ENCODE results near the gene CMIP.
A peak's percentile ranks its signal among the peaks of the same experiment; 100 is the strongest.
"Not testable (repeated sequence)": the region's sequence is repeated elsewhere in the genome, so short reads cannot be mapped to it uniquely, and the experiment has no call there.

The CMIP gene

DNA sequence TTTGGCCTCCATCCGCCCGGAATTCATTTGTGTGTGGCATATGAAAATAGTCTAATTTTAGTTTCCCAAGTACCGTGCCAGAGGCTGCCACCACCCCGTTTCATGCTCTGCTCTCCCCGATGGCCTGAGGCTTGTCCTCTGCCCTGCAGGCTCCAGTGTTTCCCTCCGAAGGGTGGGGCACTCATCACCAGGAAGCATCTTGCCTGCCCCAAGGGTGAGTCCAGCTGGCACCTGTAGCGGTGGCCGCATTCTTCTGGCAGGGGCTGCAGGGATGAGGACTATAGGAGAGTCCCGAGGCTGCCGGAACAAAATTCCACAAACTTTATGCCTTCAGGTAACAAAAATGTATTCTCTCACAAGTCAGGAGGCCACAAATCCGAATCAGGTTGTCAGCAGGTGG is 23.1 kb upstream of the CMIP start:
- DNase-seq: no peak

DNA sequence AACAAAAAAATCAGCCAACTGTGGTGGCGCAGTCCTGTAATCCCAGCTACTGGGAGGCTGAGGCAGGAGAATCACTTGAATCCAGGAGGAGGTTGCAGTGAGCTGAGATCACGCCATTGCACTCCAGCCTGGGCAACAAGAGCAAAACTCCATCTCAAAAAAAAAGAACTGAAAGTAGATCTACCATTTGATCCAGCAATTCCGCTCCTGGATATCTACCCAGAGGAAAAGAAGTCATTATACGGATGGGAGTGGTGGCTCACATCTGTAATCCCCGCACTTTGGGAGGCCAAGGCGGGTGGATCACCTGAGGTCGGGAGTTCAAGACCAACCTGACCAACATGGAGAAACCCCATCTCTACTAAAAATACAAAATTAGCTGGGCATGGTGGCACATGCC is 22.5 kb upstream of the CMIP start:
- not testable (repeated sequence) for DNase-seq

- DNase-seq: no peak
Observed at GRCh38 chr16:81424771-81425170, 19.8 kb upstream of the CMIP start.

GRCh38 chr16:81427219-81427618 is 17.4 kb upstream of the CMIP start:
- DNase-seq: no peak

- DNase-seq: no peak
Observed at GRCh38 chr16:81429045-81429521, 15.5 kb upstream of the CMIP start.

- DNase-seq: no peak
Observed at GRCh38 chr16:81431554-81432353, 12.9 kb upstream of the CMIP start.

- no peak for DNase-seq
Observed at GRCh38 chr16:81432937-81433557, 11.6 kb upstream of the CMIP start.

DNA sequence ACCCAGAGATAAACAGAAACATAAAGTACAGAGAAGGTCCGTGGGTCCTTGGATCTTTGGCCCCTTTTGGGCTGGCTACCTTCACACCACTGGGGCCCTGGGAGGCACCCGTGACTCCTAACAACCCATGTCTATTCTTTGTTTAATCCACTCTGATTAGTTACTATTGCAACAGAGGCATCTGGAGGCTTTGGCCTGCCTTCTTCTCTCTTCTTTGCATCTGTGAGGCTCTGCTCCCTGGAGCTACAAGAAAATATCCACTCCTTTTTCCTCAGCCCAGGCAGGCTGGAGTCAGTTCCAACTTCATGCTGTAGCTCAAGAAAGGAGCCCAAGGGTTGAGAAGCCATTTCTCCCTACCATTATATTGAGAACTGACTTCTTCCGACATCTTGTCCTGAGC is 9.5 kb upstream of the CMIP start:
- no peak for DNase-seq

GRCh38 chr16:81435567-81435966 is 9.0 kb upstream of the CMIP start:
- no peak for DNase-seq

GRCh38 chr16:81436386-81436785 is 8.2 kb upstream of the CMIP start:
- no peak for DNase-seq

- DNase-seq: no peak
Observed at GRCh38 chr16:81437865-81438264, 6.7 kb upstream of the CMIP start.

- DNase-seq: no peak
Observed at GRCh38 chr16:81440888-81441761, 3.5 kb upstream of the CMIP start.

GRCh38 chr16:81442220-81442915 is 2.2 kb upstream of the CMIP start:
- DNase-seq: peak in 1 of 6 experiments; percentile 15

DNA sequence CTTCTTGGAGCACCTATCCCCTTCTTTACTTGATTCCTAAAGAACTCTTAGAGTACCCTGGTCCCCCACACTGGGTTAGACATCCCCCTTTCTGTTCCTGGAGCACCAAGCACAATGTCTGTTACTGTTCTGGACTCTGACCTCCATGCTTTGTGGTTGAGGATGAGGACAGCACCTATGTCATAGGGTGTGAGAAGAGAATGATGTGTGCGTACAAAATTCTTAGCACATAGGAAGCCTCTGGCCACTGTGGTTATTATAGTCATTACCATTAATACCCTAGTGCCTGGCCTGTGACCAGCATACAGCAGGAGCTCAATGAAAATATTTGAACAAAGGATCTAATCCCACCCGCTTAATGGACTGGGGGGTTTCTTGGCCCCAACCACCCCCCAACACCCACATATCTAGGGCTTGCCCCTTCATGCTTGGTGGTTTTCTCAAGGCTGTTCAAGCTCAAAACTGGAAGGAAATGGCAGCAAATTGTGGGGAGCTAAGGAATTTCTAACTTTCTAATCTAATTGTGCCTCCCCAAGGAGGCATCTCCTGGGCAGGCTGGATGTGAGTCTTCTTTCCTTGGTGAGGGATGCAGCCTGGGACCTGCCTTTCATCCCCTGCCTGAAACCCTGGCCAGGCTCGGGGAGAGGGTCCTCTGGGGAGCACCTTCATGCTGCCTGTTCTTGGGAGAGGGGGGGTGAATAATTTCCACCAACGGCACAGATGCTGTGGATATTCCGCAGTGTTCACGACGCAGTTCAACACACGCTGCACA is 1.5 kb upstream of the CMIP start:
- DNase-seq: no peak

DNA sequence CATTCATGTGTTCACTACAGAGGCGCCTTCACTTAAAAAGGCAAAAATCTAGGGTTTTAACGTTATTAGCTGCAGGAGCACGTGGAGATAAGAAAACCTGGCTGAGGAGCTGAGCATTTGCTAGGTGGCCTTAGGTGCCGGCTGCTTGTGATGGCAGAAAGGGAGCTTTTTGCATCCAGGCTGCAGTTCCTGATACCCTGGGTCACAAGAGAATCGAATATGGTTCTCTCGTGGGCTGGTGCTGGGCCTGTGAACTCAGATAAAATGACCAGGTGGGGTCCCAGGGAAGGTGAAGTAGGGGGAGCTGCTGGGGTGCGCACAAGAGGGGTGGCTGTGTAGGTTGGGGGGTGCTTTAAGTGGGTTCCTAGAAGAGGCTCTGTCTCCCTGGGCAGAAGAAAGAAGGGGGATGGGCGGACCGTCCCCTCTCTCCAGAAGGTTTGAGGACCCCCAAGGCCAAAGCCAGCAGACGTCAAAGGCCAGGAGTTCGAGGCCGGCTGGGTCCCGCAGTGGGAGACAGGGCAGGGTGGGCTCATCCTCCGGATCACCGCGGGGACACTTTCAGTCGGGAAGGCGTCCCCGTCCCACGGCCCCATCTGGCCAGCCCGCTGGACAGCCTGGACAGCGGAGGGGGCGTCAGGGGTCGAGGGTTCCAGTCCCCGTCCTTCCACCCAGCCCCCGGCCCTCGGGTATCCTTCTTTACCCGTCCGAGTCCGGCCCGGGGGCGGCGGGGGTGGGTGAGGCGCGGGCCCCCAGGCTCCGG is 740 bp upstream of the CMIP start:
- DNase-seq: peak in 1 of 6 experiments; percentile 25

- DNase-seq: peak in 4 of 6 experiments; percentile 32 to 53 (median 41)
Observed at GRCh38 chr16:81445143-81445961, 744 bp downstream of the CMIP start.

DNA sequence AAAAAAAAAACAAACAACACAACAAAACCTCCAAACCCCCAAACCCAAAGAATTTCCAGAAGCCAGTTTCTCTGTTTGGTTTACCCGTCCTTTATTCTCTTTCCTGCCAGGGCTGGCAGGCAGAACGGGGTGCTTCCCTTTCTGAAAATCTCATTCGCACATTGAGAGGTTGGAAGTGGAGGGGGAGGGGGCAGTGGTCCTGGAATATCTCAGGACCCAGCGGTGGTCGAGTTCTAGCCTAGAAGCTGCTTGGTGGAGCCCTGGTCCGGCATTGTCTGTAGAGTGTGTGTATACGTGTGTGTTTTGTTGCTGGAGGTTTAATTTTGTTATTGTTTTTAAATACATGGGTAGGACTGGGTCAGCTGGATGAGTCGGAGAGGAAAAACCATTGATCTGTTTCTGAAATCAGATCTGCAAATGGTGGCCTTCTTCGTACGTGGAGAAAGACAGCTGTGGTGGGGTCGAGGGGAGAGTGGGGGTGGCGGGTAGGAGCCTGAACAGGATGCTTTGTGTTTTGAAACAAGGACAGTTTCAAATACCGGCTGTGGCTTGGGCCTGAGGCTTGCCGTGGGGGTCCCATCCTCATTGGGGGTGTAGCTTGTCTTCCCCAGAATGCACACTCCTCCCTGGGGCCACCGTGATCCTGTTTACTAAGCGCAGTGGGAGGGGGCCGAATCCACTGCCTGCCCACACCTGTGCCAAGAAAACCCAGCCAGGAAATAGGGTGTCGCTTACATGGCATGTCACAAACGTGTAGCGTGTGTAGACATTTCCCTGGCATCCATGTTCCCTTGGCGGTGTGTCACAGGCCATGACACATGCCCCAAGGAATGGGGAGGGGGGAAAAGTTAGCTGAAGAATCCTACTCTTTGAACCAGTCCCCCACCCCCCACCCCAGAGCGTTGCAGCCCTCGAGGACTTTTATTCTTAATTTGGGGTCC is 1.6 kb downstream of the CMIP start:
- DNase-seq: peak in 4 of 6 experiments; percentile 11 to 64 (median 51)

DNA sequence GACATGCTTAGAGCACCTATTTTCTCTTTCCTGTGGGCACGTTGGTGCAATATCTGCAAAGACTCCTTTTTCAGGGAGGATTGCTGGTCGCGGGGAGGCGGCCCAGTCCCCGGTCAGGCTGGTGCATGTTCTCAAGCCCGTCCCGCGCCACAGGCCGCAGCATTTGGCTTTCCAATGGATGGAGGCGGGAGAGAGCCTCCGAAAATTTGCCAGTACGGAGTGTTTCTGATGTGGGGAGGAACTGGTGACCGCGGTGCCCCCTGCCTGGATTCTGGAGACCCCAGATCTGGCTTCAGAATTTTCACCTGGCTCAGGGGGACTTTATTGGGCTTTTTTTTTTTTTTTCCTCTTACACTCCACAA is 2.3 kb downstream of the CMIP start:
- no peak for DNase-seq
